ENCODE data around the gene ARHGEF1.

ARHGEF1 gene

DNA sequence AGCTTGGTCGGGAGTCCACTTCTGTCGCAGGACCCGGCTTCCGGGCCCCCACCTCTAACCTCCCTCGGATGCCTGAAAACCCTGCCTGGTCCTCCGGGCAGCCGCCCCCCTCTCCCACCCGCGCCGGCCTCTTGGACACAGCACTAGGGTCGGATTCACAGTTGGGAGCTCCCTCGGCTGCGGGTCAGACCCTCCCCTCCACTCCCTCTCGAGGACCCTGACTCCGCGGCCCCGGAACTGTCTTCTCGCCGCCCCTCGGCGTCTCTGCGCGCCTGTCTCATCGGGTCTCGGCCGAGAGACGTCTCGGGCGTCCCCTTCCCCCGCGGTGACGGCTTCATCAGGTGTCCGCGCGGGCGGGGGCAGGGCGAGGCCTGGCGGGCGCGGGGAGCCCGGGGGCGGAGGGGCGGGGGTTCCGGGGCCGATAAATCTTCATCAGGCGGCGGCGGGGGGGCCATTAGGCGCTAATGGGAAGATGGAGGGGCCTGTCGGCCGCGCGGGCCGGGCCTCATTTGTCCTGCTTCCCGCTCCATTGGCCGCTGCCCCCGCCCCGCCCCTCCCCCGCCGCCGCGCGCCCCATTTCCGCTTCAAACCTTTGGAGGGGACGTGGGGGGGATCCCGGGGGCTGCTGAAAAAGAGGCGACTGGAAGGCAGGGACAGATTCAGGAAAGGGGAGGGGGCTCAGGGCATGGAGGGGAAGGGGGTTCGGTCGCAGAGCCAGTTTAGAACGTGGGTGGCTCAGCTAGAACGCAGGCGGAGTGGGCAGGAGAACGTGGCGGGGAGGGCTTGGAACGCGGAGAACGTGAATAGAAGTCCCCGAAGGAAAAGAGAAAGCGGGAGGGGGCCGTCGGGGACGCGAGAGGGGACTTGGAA, 57.1 kb downstream of the ARHGEF1 start (continued):
- TF ChIP-seq ZNF530 (tag by site-specific recombination; IDR thresholded peaks at IDR 0.05; ENCODE audit: low read depth) (no peak), ZNF692 (tag by site-specific recombination; IDR thresholded peaks at IDR 0.05) (0 out of 2 replicates have a peak, but pooled peaks have one; percentile 42), PRDM4 (tag by site-specific recombination; IDR thresholded peaks at IDR 0.05) (no peak), ZNF335 (tag by site-specific recombination; conservative IDR thresholded peaks at IDR 0.05) (peak; percentile 93), ZNF132 (tag by site-specific recombination; IDR thresholded peaks at IDR 0.05; ENCODE audit: borderline replicate concordance) (no peak), ZNF76 (tag by site-specific recombination; IDR thresholded peaks at IDR 0.05; ENCODE audit: borderline replicate concordance, low read depth) (no peak), ZNF501 (tag by site-specific recombination; IDR thresholded peaks at IDR 0.05) (0 out of 2 replicates have a peak, but pooled peaks have one; percentile 21), REPIN1 (tag by site-specific recombination; IDR thresholded peaks at IDR 0.05; ENCODE audit: low read depth) (no peak), ZBTB48 (tag by site-specific recombination; IDR thresholded peaks at IDR 0.05) (peak; percentile 53), ZNF311 (tag by site-specific recombination; IDR thresholded peaks at IDR 0.05; ENCODE audit: borderline replicate concordance) (no peak), ZNF747 (tag by site-specific recombination; IDR thresholded peaks at IDR 0.05) (no peak), ZNF654 (tag by site-specific recombination; IDR thresholded peaks at IDR 0.05; ENCODE audit: low read depth) (no peak), ZNF544 (tag by site-specific recombination; IDR thresholded peaks at IDR 0.05) (no peak), ZNF214 (tag by site-specific recombination; IDR thresholded peaks at IDR 0.05; ENCODE audit: borderline replicate concordance) (no peak), BCL6B (tag by site-specific recombination; IDR thresholded peaks at IDR 0.05) (no peak), SCRT2 (tag by site-specific recombination; IDR thresholded peaks at IDR 0.05) (peak; percentile 94), ZNF2 (tag by site-specific recombination; IDR thresholded peaks at IDR 0.05) (no peak), ZNF660 (tag by site-specific recombination; IDR thresholded peaks at IDR 0.05) (no peak), ZNF785 (tag by site-specific recombination; IDR thresholded peaks at IDR 0.05) (peak; percentile 70; the same call in 1 of the 2 replicates), CTCF (tag by site-specific recombination; IDR thresholded peaks at IDR 0.05) (no peak), ZNF664 (tag by site-specific recombination; IDR thresholded peaks at IDR 0.05) (no peak), ZNF423 (tag by site-specific recombination; IDR thresholded peaks at IDR 0.05) (no peak), ZNF658 (tag by site-specific recombination; IDR thresholded peaks at IDR 0.05) (no peak; the same call in 1 of the 2 replicates), ZNF677 (tag by site-specific recombination; IDR thresholded peaks at IDR 0.05) (no peak)
- TF ChIP-seq, protein P1, sequence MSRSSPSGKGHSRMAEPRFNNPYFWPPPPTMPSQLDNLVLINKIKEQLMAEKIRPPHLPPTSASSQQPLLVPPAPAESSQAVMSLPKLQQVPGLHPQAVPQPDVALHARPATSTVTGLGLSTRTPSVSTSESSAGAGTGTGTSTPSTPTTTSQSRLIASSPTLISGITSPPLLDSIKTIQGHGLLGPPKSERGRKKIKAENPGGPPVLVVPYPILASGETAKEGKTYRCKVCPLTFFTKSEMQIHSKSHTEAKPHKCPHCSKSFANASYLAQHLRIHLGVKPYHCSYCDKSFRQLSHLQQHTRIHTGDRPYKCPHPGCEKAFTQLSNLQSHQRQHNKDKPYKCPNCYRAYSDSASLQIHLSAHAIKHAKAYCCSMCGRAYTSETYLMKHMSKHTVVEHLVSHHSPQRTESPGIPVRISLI (tag by site-specific recombination; IDR thresholded peaks at IDR 0.05): no peak
- TF ChIP-seq, protein P2, sequence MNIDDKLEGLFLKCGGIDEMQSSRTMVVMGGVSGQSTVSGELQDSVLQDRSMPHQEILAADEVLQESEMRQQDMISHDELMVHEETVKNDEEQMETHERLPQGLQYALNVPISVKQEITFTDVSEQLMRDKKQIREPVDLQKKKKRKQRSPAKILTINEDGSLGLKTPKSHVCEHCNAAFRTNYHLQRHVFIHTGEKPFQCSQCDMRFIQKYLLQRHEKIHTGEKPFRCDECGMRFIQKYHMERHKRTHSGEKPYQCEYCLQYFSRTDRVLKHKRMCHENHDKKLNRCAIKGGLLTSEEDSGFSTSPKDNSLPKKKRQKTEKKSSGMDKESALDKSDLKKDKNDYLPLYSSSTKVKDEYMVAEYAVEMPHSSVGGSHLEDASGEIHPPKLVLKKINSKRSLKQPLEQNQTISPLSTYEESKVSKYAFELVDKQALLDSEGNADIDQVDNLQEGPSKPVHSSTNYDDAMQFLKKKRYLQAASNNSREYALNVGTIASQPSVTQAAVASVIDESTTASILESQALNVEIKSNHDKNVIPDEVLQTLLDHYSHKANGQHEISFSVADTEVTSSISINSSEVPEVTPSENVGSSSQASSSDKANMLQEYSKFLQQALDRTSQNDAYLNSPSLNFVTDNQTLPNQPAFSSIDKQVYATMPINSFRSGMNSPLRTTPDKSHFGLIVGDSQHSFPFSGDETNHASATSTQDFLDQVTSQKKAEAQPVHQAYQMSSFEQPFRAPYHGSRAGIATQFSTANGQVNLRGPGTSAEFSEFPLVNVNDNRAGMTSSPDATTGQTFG (tag by site-specific recombination; IDR thresholded peaks at IDR 0.05; ENCODE audit: borderline replicate concordance): no peak
